ENCODE measurements around the gene TRAPPC6A.

DNA sequence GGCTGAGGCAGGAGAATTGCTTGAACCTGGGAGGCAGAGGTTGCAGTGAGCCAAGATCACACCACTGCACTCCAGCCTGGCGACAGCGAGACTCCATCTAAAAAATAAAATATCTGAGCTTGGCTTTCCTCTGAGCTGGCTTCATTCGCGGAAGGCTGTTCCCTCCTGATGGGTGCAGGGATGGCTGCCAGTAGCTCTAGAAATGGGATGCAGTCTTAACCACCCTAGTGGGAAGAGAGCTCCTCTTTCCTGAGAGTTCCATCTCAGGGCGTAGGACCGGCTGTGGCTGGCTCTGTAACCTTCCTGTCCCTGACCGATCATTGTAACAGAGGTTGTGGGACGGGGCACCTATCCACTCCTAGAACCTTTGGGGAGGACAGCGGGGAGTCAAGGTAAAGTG, 52.7 kb downstream of the TRAPPC6A start:
- TF ChIP-seq, protein P1, sequence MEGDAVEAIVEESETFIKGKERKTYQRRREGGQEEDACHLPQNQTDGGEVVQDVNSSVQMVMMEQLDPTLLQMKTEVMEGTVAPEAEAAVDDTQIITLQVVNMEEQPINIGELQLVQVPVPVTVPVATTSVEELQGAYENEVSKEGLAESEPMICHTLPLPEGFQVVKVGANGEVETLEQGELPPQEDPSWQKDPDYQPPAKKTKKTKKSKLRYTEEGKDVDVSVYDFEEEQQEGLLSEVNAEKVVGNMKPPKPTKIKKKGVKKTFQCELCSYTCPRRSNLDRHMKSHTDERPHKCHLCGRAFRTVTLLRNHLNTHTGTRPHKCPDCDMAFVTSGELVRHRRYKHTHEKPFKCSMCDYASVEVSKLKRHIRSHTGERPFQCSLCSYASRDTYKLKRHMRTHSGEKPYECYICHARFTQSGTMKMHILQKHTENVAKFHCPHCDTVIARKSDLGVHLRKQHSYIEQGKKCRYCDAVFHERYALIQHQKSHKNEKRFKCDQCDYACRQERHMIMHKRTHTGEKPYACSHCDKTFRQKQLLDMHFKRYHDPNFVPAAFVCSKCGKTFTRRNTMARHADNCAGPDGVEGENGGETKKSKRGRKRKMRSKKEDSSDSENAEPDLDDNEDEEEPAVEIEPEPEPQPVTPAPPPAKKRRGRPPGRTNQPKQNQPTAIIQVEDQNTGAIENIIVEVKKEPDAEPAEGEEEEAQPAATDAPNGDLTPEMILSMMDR (IDR thresholded peaks at IDR 0.05) = no peak
- no peak for TF ChIP-seq EZH2 (IDR thresholded peaks at IDR 0.05; ENCODE audit: borderline replicate concordance, insufficient read depth, low read depth, low read length, poor library complexity, severe bottlenecking)
